Immature natural killer cell (primary cell): ENCODE results near the gene SORL1-AS1.

Experiments used
- DNase-seq, 3 donors: peaks; one replicate each; pipeline ENCODE4 v3.0.0; 2022; ENCODE audit warnings: mixed read lengths in 1 of 3
- H3K27ac Mint-ChIP-seq, 6 donors: one replicate each; pipeline ENCODE4 v1.8.0; 2020; ENCODE audit warnings: mixed read lengths in 6 of 6, mild to moderate bottlenecking in 5 of 6, inconsistent platforms in 4 of 6, moderate library complexity in 3 of 6
- H3K27me3 Mint-ChIP-seq, 3 donors: one replicate each; pipeline ENCODE4 v1.8.0; 2020 to 2021; ENCODE audit warnings: low read depth in 3 of 3, mild to moderate bottlenecking in 3 of 3, mixed read lengths in 3 of 3, moderate library complexity in 3 of 3, inconsistent platforms in 1 of 3
- H3K36me3 Mint-ChIP-seq, 3 donors: one replicate each; pipeline ENCODE4 v1.8.0; 2020; ENCODE audit warnings: mixed read lengths in 3 of 3, inconsistent platforms in 2 of 3, mild to moderate bottlenecking in 2 of 3
- H3K4me1 Mint-ChIP-seq, 2 donors: one replicate each; pipeline ENCODE4 v1.8.0; 2020; ENCODE audit warnings: inconsistent platforms in 2 of 2, mild to moderate bottlenecking in 2 of 2, mixed read lengths in 2 of 2, moderate library complexity in 1 of 2
- H3K4me3 Mint-ChIP-seq, 5 donors: one replicate each; pipeline ENCODE4 v1.8.0; 2020; ENCODE audit warnings: mild to moderate bottlenecking in 5 of 5, mixed read lengths in 5 of 5, inconsistent platforms in 3 of 5, moderate library complexity in 3 of 5
- H3K9me3 Mint-ChIP-seq, 6 donors: one replicate each; pipeline ENCODE4 v1.8.0; 2020; ENCODE audit warnings: mild to moderate bottlenecking in 6 of 6, mixed read lengths in 6 of 6, inconsistent platforms in 4 of 6, moderate library complexity in 3 of 6

SORL1-AS1 gene

GRCh38 chr11:121456151-121456550 is 3.4 kb upstream of the SORL1-AS1 start:
- no peaks in the 10 kb centered on the region for H3K9me3 Mint-ChIP-seq
- H3K4me1 Mint-ChIP-seq, result peaks cover 87 to 92% of the 10 kb centered on the region in 2 donors
- peak overlapping the region; percentile 91 to 100 (median 98) for H3K27ac Mint-ChIP-seq
- H3K27me3 Mint-ChIP-seq, result peaks cover 10 to 18% (median 10%) of the 10 kb centered on the region in 3 donors
- no peak for DNase-seq
- H3K4me3 Mint-ChIP-seq, result peak overlapping the region; percentile 37 to 87 (median 67)
- peaks cover 0 to 24% (median 14%) of the 10 kb centered on the region in 3 donors for H3K36me3 Mint-ChIP-seq

GRCh38 chr11:121455115-121455514 is 2.3 kb upstream of the SORL1-AS1 start:
- peaks cover 0 to 24% (median 14%) of the 10 kb centered on the region in 3 donors for H3K36me3 Mint-ChIP-seq

GRCh38 chr11:121453589-121454299 is 977 bp upstream of the SORL1-AS1 start:
- H3K4me3 Mint-ChIP-seq, result peak overlapping the region; percentile 93 to 100 (median 99)
- no peaks in the 10 kb centered on the region for H3K9me3 Mint-ChIP-seq
- DNase-seq, result no peak
- peak overlapping the region; percentile 95 to 100 (median 98) for H3K27ac Mint-ChIP-seq
- peaks cover 10 to 20% (median 13%) of the 10 kb centered on the region in 3 donors for H3K27me3 Mint-ChIP-seq
- H3K4me1 Mint-ChIP-seq, result peaks cover 89 to 92% of the 10 kb centered on the region in 2 donors
- peaks cover 0 to 20% (median 11%) of the 10 kb centered on the region in 3 donors for H3K36me3 Mint-ChIP-seq

More at GRCh38 chr11:121455115-121455514, 2.3 kb upstream of the SORL1-AS1 start:
- Mint-ChIP-seq H3K9me3 (no peaks in the 10 kb centered on the region), H3K4me1 (peaks cover 89 to 92% of the 10 kb centered on the region in 2 donors), H3K27ac (peak overlapping the region; percentile 95 to 100 (median 98)), H3K4me3 (peak overlapping the region; percentile 93 to 100 (median 99)), H3K27me3 (peaks cover 10 to 20% (median 10%) of the 10 kb centered on the region in 3 donors)
- DNase-seq, result peak in 2 of 3 donors; percentile 32 to 40

- peak within 1 kb of the TSS; percentile 93 to 100 (median 99) for H3K4me3 Mint-ChIP-seq
- peaks cover 84 to 89% of the 10 kb centered on the region in 2 donors for H3K4me1 Mint-ChIP-seq
- H3K27me3 Mint-ChIP-seq, result peaks cover 10 to 20% (median 13%) of the 10 kb centered on the region in 3 donors
- H3K27ac Mint-ChIP-seq, result peak within 1 kb of the TSS; percentile 95 to 100 (median 98)
- peaks cover 0 to 8% (median 5%) of the 10 kb centered on the region in 3 donors for H3K36me3 Mint-ChIP-seq
- peak; percentile 72 to 77 (median 75) for DNase-seq
- H3K9me3 Mint-ChIP-seq, result no peaks in the 10 kb centered on the region
Measured at GRCh38 chr11:121451986-121452608, 670 bp downstream of the SORL1-AS1 start, which contains the start of gene SORL1. Gene SORL1 (plus strand): TSS chr11:121452314. CDS start chr11:121452332, 18 bp downstream.

GRCh38 chr11:121451178-121451985 is 1.4 kb downstream of the SORL1-AS1 start:
- peak in 2 of 3 donors; percentile 44 to 55 for DNase-seq
- Mint-ChIP-seq H3K27me3 (peaks cover 10 to 20% (median 13%) of the 10 kb centered on the region in 3 donors), H3K9me3 (no peaks in the 10 kb centered on the region), H3K36me3 (peaks cover 0 to 11% (median 8%) of the 10 kb centered on the region in 3 donors), H3K4me3 (peak overlapping the region; percentile 79 to 99 (median 94)), H3K4me1 (peaks cover 80 to 88% of the 10 kb centered on the region in 2 donors), H3K27ac (peak overlapping the region; percentile 84 to 100 (median 92))

- Mint-ChIP-seq H3K36me3 (peaks cover 7 to 19% (median 11%) of the 10 kb centered on the region in 3 donors), H3K9me3 (no peaks in the 10 kb centered on the region)
Measured at GRCh38 chr11:121450401-121450800, 2.4 kb downstream of the SORL1-AS1 start.

GRCh38 chr11:121449626-121450025 is 3.1 kb downstream of the SORL1-AS1 start:
- peak overlapping the region; percentile 84 to 100 (median 92) for H3K27ac Mint-ChIP-seq
- H3K27me3 Mint-ChIP-seq, result peaks cover 10 to 16% (median 11%) of the 10 kb centered on the region in 3 donors
- H3K9me3 Mint-ChIP-seq, result no peaks in the 10 kb centered on the region
- DNase-seq, result no peak
- peak overlapping the region; percentile 79 to 99 (median 82) for H3K4me3 Mint-ChIP-seq
- peaks cover 62 to 76% of the 10 kb centered on the region in 2 donors for H3K4me1 Mint-ChIP-seq
- peaks cover 11 to 20% (median 16%) of the 10 kb centered on the region in 3 donors for H3K36me3 Mint-ChIP-seq

More at GRCh38 chr11:121450401-121450800, 2.4 kb downstream of the SORL1-AS1 start:
- no peak for DNase-seq
- Mint-ChIP-seq H3K27me3 (peaks cover 10 to 16% (median 13%) of the 10 kb centered on the region in 3 donors), H3K27ac (peak overlapping the region; percentile 84 to 100 (median 92)), H3K4me3 (peak overlapping the region; percentile 79 to 99 (median 94)), H3K4me1 (peaks cover 70 to 83% of the 10 kb centered on the region in 2 donors)

- no peaks in the 10 kb centered on the region for H3K9me3 Mint-ChIP-seq
- H3K27me3 Mint-ChIP-seq, result peaks cover 10 to 16% (median 11%) of the 10 kb centered on the region in 3 donors
- peaks cover 16 to 24% (median 21%) of the 10 kb centered on the region in 3 donors for H3K36me3 Mint-ChIP-seq
- H3K4me1 Mint-ChIP-seq, result peaks cover 57 to 71% of the 10 kb centered on the region in 2 donors
- peak overlapping the region; percentile 84 to 100 (median 92) for H3K27ac Mint-ChIP-seq
- H3K4me3 Mint-ChIP-seq, result peak overlapping the region; percentile 79 to 99 (median 82)
- DNase-seq, result no peak
Measured at GRCh38 chr11:121449123-121449522, 3.6 kb downstream of the SORL1-AS1 start.

GRCh38 chr11:121448431-121448941 is 4.3 kb downstream of the SORL1-AS1 start:
- H3K27ac Mint-ChIP-seq, result peak overlapping the region; percentile 84 to 100 (median 92)
- no peak for DNase-seq
- H3K27me3 Mint-ChIP-seq, result peaks cover 10 to 16% (median 11%) of the 10 kb centered on the region in 3 donors
- H3K4me1 Mint-ChIP-seq, result peaks cover 51 to 64% of the 10 kb centered on the region in 2 donors
- H3K4me3 Mint-ChIP-seq, result peak overlapping the region; percentile 79 to 99 (median 82)
- peaks cover 20 to 28% (median 26%) of the 10 kb centered on the region in 3 donors for H3K36me3 Mint-ChIP-seq
- H3K9me3 Mint-ChIP-seq, result no peaks in the 10 kb centered on the region

- no peaks in the 10 kb centered on the region for H3K9me3 Mint-ChIP-seq
Measured at GRCh38 chr11:121448011-121448410, 4.8 kb downstream of the SORL1-AS1 start.

GRCh38 chr11:121446752-121447156 is 6.0 kb downstream of the SORL1-AS1 start:
- H3K4me1 Mint-ChIP-seq, result peaks cover 43 to 53% of the 10 kb centered on the region in 2 donors
- H3K27me3 Mint-ChIP-seq, result peaks cover 3 to 7% (median 3%) of the 10 kb centered on the region in 3 donors
- DNase-seq, result no peak
- H3K4me3 Mint-ChIP-seq, result no peak overlapping the region
- H3K9me3 Mint-ChIP-seq, result no peaks in the 10 kb centered on the region
- H3K27ac Mint-ChIP-seq, result peak overlapping the region in 3 of 6 donors; percentile 59 to 79 (median 62)
- H3K36me3 Mint-ChIP-seq, result peaks cover 25 to 27% (median 26%) of the 10 kb centered on the region in 3 donors

More at GRCh38 chr11:121448011-121448410, 4.8 kb downstream of the SORL1-AS1 start:
- Mint-ChIP-seq H3K27me3 (peaks cover 8 to 13% (median 10%) of the 10 kb centered on the region in 3 donors), H3K4me3 (peak overlapping the region in 1 of 5 donors; percentile 94), H3K27ac (peak overlapping the region; percentile 84 to 100 (median 92)), H3K4me1 (peaks cover 47 to 60% of the 10 kb centered on the region in 2 donors), H3K36me3 (peaks cover 20 to 28% (median 26%) of the 10 kb centered on the region in 3 donors)
- no peak for DNase-seq

GRCh38 chr11:121445071-121445768 is 7.5 kb downstream of the SORL1-AS1 start:
- H3K4me3 Mint-ChIP-seq, result no peak overlapping the region
- H3K4me1 Mint-ChIP-seq, result peaks cover 28 to 40% of the 10 kb centered on the region in 2 donors
- peak overlapping the region in 4 of 6 donors; percentile 23 to 71 (median 53) for H3K27ac Mint-ChIP-seq
- H3K9me3 Mint-ChIP-seq, result no peaks in the 10 kb centered on the region
- no peak for DNase-seq
- H3K27me3 Mint-ChIP-seq, result peaks cover 0 to 3% (median 0%) of the 10 kb centered on the region in 3 donors
- peaks cover 25 to 31% (median 27%) of the 10 kb centered on the region in 3 donors for H3K36me3 Mint-ChIP-seq
